Astrocyte (in vitro differentiated cells and primary cell): Measurements from ENCODE around the gene COL5A1.

Experiments
- CTCF ChIP-seq: IDR thresholded peaks from 2 replicates; pipeline ENCODE4 v1.5.1; 2011; ENCODE audit warnings: low read depth, mild to moderate bottlenecking, inconsistent platforms, low read length, moderate library complexity; ENCODE audit not compliant: insufficient read depth
- EZH2 ChIP-seq: IDR thresholded peaks from 2 replicates; pipeline ENCODE4 v1.6.1; 2012; ENCODE audit warnings: mild to moderate bottlenecking, low read length, inconsistent platforms; ENCODE audit not compliant: insufficient read depth

GRCh38 chr9:134834957-134835419 lies 193.4 kb downstream of the COL5A1 start:
- TF ChIP-seq CTCF (no peak), EZH2 (no peak)
